ENCODE measurements around the gene NTPCR. TPM values are rescaled to one million over a fixed set of nuclear protein-coding genes. Genes with fewer than 3 reads are reported as not detected.
"Not testable (repeated sequence)": the region's sequence is repeated elsewhere in the genome, so short reads cannot be mapped to it uniquely, and the experiment has no call there.

The NTPCR gene
- polyA plus RNA-seq, 2 of the 4 experiments (the other 2 are of a cell fraction), result 69.9 to 83.6 TPM

- ATAC-seq, result no peak
Observed at GRCh38 chr1:232912845-232913580, 37.4 kb upstream of the NTPCR start.

GRCh38 chr1:232914271-232914670 lies 36.1 kb upstream of the NTPCR start:
- 74% methylated on average over 2 of the region's 2 CpGs for WGBS (ENCODE audit: missing lambda C conversion rate)
- DNase-seq (ENCODE audit: low read depth in 1 of 2, low spot score in 1 of 2); H3K4me2 ChIP-seq; H3K4me3 ChIP-seq; ATAC-seq; H3K27ac ChIP-seq; POLR2A ChIA-PET; FAIRE-seq; H3K4me1 ChIP-seq; H3K9me3 ChIP-seq: not testable (repeated sequence)
- CTCF ChIA-PET, result interaction anchor here (1.2 kb wide), 1 partner anchor 13 kb away, joined by 3 read pairs; no protein-coding TSS in a partner anchor

More at GRCh38 chr1:232912845-232913580, 37.4 kb upstream of the NTPCR start:
- no peak overlapping the region for H3K4me2 ChIP-seq
- no peaks in the 10 kb centered on the region for H3K9me3 ChIP-seq
- H3K27ac ChIP-seq, result no peak overlapping the region
- ChIA-PET POLR2A (no interaction called here), CTCF (interaction anchor here (1.2 kb wide), 1 partner anchor 15 kb away, joined by 3 read pairs; no protein-coding TSS in a partner anchor)
- WGBS (ENCODE audit: missing lambda C conversion rate), result 64% methylated on average over 3 of the region's 3 CpGs
- H3K4me1 ChIP-seq, result no peaks in the 10 kb centered on the region
- no peak overlapping the region for H3K4me3 ChIP-seq
- FAIRE-seq, result no peak
- TF ChIP-seq CHD4 (IDR thresholded peaks at IDR 0.05; ENCODE audit: borderline replicate concordance), result no peak
- no peak for TF ChIP-seq KDM5A (IDR thresholded peaks at IDR 0.05)
- no peak for TF ChIP-seq HEYL (CRISPR knock-in tag; IDR thresholded peaks at IDR 0.05)
- no peak for TF ChIP-seq HOXB5 (CRISPR knock-in tag; IDR thresholded peaks at IDR 0.05)
- TF ChIP-seq ESRRA (IDR thresholded peaks at IDR 0.05; ENCODE audit: borderline replicate concordance, low read length), result no peak
- TF ChIP-seq KDM1A (IDR thresholded peaks at IDR 0.05; ENCODE audit: low read depth), result no peak
- no peak for TF ChIP-seq MYC (IDR thresholded peaks at IDR 0.05; ENCODE audit: borderline replicate concordance, low read length)
- TF ChIP-seq HDAC2 (IDR thresholded peaks at IDR 0.05), result no peak
- no peak for TF ChIP-seq NPAS2 (CRISPR knock-in tag; IDR thresholded peaks at IDR 0.05; ENCODE audit: borderline replicate concordance)
- DNase-seq (ENCODE audit: low read depth in 1 of 2, low spot score in 1 of 2), result no peak

- TF ChIP-seq CTCF (IDR thresholded peaks at IDR 0.05) (no peak), E2F6 (IDR thresholded peaks at IDR 0.05; ENCODE audit: borderline replicate concordance, low read depth) (no peak), HES2 (IDR thresholded peaks at IDR 0.05) (no peak), ELK1 (IDR thresholded peaks at IDR 0.05; ENCODE audit: low read depth, low read length) (no peak), BCL3 (IDR thresholded peaks at IDR 0.05) (no peak)
- no peak overlapping the region for H3K4me3 ChIP-seq
- H3K9me3 ChIP-seq, result no peaks in the 10 kb centered on the region
- 64% methylated on average over 4 of the region's 4 CpGs for WGBS (ENCODE audit: missing lambda C conversion rate)
- no peak overlapping the region for H3K4me2 ChIP-seq
- FAIRE-seq (no peak), ATAC-seq (no peak), DNase-seq (ENCODE audit: low read depth in 1 of 2, low spot score in 1 of 2) (no peak)
- CTCF ChIA-PET, result interaction anchor here (0.7 kb wide), 1 partner anchor 39 kb away, joined by 3 read pairs; no protein-coding TSS in a partner anchor
- POLR2A ChIA-PET, result no interaction called here
- H3K4me1 ChIP-seq, result no peaks in the 10 kb centered on the region
- no peak overlapping the region for H3K27ac ChIP-seq
Observed at GRCh38 chr1:232915212-232915611, 35.2 kb upstream of the NTPCR start.
